ENCODE data around the gene FSTL1. TPM values are rescaled to one million over a fixed set of nuclear protein-coding genes. Genes with fewer than 3 reads are reported as not detected.
A peak's percentile ranks its signal among the peaks of the same experiment; 100 is the strongest.

The FSTL1 gene
- polyA plus RNA-seq, 2 of the 4 experiments (the other 2 are of a cell fraction): 57.7 to 118 TPM

DNA sequence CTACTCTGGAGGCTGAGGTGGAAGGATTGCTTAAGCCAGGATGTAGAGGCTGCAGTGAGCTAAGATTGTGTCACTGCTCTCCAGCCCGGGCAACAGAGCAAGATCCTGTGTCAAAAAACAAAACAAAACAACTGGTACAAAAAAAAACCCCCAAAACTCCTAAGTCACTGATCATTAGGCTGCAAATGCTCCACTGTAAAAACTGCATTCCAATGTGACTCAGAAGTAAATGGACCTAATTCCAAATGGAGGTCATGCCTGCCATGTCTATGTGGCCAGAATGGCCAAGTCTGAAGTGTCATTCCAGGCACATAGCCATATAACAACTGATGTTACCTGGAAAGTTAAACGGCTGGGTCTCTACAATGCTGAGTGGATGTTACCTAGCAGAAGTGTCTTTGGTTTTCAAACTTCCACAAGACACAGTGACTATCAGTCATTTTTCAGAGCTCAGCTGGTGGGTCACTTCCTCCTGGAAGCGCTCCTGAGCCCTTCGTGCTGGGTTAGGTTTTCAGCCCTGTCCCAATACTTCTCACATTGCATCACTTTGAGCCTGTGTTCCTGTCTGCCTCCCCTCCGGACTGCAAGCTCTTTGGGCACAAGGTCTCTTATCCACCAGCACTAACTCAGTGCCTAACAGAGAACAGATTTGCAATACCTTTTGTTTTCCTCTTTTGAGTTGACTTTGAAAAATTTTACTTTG is 10.6 kb downstream of the FSTL1 start:
- no peaks in the 10 kb centered on the region for H3K9me3 ChIP-seq
- ChIA-PET POLR2A (no interaction called here), CTCF (interaction anchor here (0.6 to 15.9 kb wide), 7 partner anchors 10 to 1910 kb away, joined by 3 to 157 read pairs (median 9); no protein-coding TSS in a partner anchor)
- H3K4me1 ChIP-seq: peaks cover 59% of the 10 kb centered on the region
- no peak for FAIRE-seq
- WGBS (ENCODE audit: missing lambda C conversion rate): 87% methylated on average over 5 of the region's 5 CpGs
- no peak for DNase-seq (ENCODE audit: low read depth in 1 of 2, low spot score in 1 of 2)
- H3K27ac ChIP-seq: peak overlapping the region; percentile 78 to 83; a peak in 5 of 6 replicates
- 0 out of 3 replicates have a peak overlapping the region, but pooled peaks have one; percentile 73 for H3K4me2 ChIP-seq
- H3K4me3 ChIP-seq: no peak overlapping the region
- TF ChIP-seq EHMT2 (IDR thresholded peaks at IDR 0.05; ENCODE audit: low read depth) (no peak), MAX (IDR thresholded peaks at IDR 0.05) (no peak), PHF8 (IDR thresholded peaks at IDR 0.05; ENCODE audit: borderline replicate concordance, low read depth) (no peak), NPAS2 (CRISPR knock-in tag; IDR thresholded peaks at IDR 0.05; ENCODE audit: borderline replicate concordance) (no peak), ZC3H11A (IDR thresholded peaks at IDR 0.05) (no peak), EHF (CRISPR knock-in tag; IDR thresholded peaks at IDR 0.05) (no peak), HDAC2 (IDR thresholded peaks at IDR 0.05) (no peak), SMC3 (IDR thresholded peaks at IDR 0.05) (no peak), EP300 (IDR thresholded peaks at IDR 0.05) (no peak), MAFK (IDR thresholded peaks at IDR 0.05; ENCODE audit: partially characterized antibody) (no peak), MAZ (IDR thresholded peaks at IDR 0.05; ENCODE audit: borderline replicate concordance, low read depth, low read length) (no peak), SREBF2 (IDR thresholded peaks at IDR 0.05) (no peak), ESRRA (IDR thresholded peaks at IDR 0.05; ENCODE audit: borderline replicate concordance, low read length) (no peak), CHD2 (IDR thresholded peaks at IDR 0.05; ENCODE audit: low read length, partially characterized antibody) (no peak), FOSB (CRISPR knock-in tag; IDR thresholded peaks at IDR 0.05) (no peak), HOXB5 (CRISPR knock-in tag; IDR thresholded peaks at IDR 0.05) (no peak)
- TF ChIP-seq, protein P1, sequence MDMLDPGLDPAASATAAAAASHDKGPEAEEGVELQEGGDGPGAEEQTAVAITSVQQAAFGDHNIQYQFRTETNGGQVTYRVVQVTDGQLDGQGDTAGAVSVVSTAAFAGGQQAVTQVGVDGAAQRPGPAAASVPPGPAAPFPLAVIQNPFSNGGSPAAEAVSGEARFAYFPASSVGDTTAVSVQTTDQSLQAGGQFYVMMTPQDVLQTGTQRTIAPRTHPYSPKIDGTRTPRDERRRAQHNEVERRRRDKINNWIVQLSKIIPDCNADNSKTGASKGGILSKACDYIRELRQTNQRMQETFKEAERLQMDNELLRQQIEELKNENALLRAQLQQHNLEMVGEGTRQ (IDR thresholded peaks at IDR 0.05): no peak
- no peak for ATAC-seq

DNA sequence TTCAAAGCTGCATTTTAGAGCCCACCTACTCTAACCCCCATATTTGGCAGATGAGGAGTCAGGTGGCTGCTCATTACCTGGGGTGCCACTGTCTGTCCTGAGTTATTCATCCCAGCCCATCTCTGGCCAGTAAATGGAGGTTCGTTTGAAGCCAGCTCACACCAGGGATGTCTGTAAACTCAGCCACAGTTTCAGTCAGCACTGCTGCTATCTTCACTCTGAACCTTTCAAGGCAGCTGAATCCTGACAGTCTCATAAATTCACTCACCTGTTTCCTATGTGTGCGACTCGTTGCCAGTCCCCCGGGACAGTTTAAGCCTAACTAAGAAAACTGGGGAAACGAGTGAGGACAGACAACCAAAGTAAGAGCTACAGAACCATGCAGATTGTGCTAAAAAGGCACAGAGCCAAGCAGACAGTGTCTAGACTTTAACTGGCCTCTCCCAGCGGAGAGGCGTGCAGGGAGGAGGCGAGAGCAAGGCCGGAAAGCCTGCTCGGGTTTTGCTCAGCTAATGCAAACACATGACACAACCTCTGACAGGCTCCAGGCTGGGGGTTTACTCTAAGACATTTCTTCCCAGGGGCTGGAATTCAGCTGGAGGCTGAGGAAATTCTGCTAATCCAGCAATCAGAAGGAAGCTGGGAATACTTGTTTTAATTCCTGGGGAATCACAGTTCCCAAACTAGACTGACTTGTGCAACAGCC is 12.0 kb downstream of the FSTL1 start:
- H3K4me3 ChIP-seq: no peak overlapping the region
- ChIA-PET POLR2A (interaction anchor here (1.3 to 1.4 kb wide), 2 partner anchors 10 to 12 kb away, joined by 6 to 7 read pairs; partner anchors contain the start of gene FSTL1), CTCF (interaction anchor here (1.2 to 15.9 kb wide), 6 partner anchors 18 to 195 kb away, joined by 3 to 157 read pairs (median 10); no protein-coding TSS in a partner anchor)
- WGBS (ENCODE audit: missing lambda C conversion rate): 29% methylated on average over 10 of the region's 10 CpGs
- H3K27ac ChIP-seq: peak overlapping the region; percentile 78 to 83
- DNase-seq (ENCODE audit: low read depth in 1 of 2, low spot score in 1 of 2) (peak in 1 of 2 experiments; percentile 58), ATAC-seq (peak; percentile 69 to 81; a peak in 5 of 6 replicates), FAIRE-seq (no peak)
- TF ChIP-seq ZNF302 (CRISPR knock-in tag; IDR thresholded peaks at IDR 0.05): no peak
- 0 out of 2 replicates have a peak, but pooled peaks have one; percentile 38 for TF ChIP-seq HOXB5 (CRISPR knock-in tag; IDR thresholded peaks at IDR 0.05)
- peaks cover 68% of the 10 kb centered on the region for H3K4me1 ChIP-seq
- H3K4me2 ChIP-seq: peak overlapping the region; percentile 73
- H3K9me3 ChIP-seq: no peaks in the 10 kb centered on the region

GRCh38 chr3:120438216-120438615 is 12.6 kb downstream of the FSTL1 start:
- ATAC-seq (no peak), FAIRE-seq (no peak), DNase-seq (ENCODE audit: low read depth in 1 of 2, low spot score in 1 of 2) (no peak)
- H3K27ac ChIP-seq: peak overlapping the region; percentile 78 to 83
- H3K9me3 ChIP-seq: no peaks in the 10 kb centered on the region
- TF ChIP-seq KDM5A (IDR thresholded peaks at IDR 0.05) (no peak), ZNF302 (CRISPR knock-in tag; IDR thresholded peaks at IDR 0.05) (no peak), MAX (IDR thresholded peaks at IDR 0.05) (no peak), CBX8 (IDR thresholded peaks at IDR 0.05) (no peak), TFCP2L1 (CRISPR knock-in tag; IDR thresholded peaks at IDR 0.05) (no peak), RCOR1 (IDR thresholded peaks at IDR 0.05; ENCODE audit: low read depth, low read length) (no peak), ATOH8 (CRISPR knock-in tag; IDR thresholded peaks at IDR 0.05; ENCODE audit: low read depth) (no peak), ZSCAN20 (CRISPR knock-in tag; IDR thresholded peaks at IDR 0.05) (no peak), ZFP36 (IDR thresholded peaks at IDR 0.05; ENCODE audit: borderline replicate concordance, partially characterized antibody) (no peak), ZC3H11A (IDR thresholded peaks at IDR 0.05) (no peak), CHD4 (IDR thresholded peaks at IDR 0.05; ENCODE audit: borderline replicate concordance) (no peak), HEYL (CRISPR knock-in tag; IDR thresholded peaks at IDR 0.05) (no peak), KDM1A (IDR thresholded peaks at IDR 0.05; ENCODE audit: low read depth) (no peak)
- TF ChIP-seq, protein P2, sequence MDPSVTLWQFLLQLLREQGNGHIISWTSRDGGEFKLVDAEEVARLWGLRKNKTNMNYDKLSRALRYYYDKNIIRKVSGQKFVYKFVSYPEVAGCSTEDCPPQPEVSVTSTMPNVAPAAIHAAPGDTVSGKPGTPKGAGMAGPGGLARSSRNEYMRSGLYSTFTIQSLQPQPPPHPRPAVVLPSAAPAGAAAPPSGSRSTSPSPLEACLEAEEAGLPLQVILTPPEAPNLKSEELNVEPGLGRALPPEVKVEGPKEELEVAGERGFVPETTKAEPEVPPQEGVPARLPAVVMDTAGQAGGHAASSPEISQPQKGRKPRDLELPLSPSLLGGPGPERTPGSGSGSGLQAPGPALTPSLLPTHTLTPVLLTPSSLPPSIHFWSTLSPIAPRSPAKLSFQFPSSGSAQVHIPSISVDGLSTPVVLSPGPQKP (IDR thresholded peaks at IDR 0.05; ENCODE audit: low read depth, low read length): no peak
- H3K4me3 ChIP-seq: no peak overlapping the region
- H3K4me2 ChIP-seq: peak overlapping the region; percentile 73
- WGBS (ENCODE audit: missing lambda C conversion rate): 84% methylated on average over 4 of the region's 4 CpGs
- POLR2A ChIA-PET: interaction anchor here (1.3 to 1.4 kb wide), 2 partner anchors 11 to 13 kb away, joined by 6 to 7 read pairs; partner anchors contain the start of gene FSTL1
- CTCF ChIA-PET: interaction anchor here (1.2 to 15.9 kb wide), 4 partner anchors 17 to 123 kb away, joined by 3 to 157 read pairs (median 20); no protein-coding TSS in a partner anchor
- peaks cover 70% of the 10 kb centered on the region for H3K4me1 ChIP-seq
